Measurements from ENCODE around the gene RNF207.
A peak's percentile ranks its signal among the peaks of the same experiment; 100 is the strongest.

RNF207 gene

GRCh38 chr1:6185635-6186382 is 20.1 kb upstream of the RNF207 start:
- Histone ChIP-seq H3K27ac (ENCODE audit: insufficient read depth in 1 of 2, low read depth in 1 of 2, low read length in 2 of 2, poor library complexity in 1 of 2, severe bottlenecking in 2 of 2) (no peak overlapping the region), H3K4me1 (ENCODE audit: control extremely low read depth in 1 of 4, control insufficient read depth in 4 of 4, insufficient read depth in 4 of 4, low read length in 3 of 4) (peaks cover 0 to 12% (median 8%) of the 10 kb centered on the region in 4 experiments), H3K36me3 (ENCODE audit: control insufficient read depth in 4 of 4, insufficient read depth in 4 of 4, low read length in 3 of 4) (peaks cover 6 to 51% (median 32%) of the 10 kb centered on the region in 4 experiments), H3K9me3 (ENCODE audit: control extremely low read depth in 1 of 5, control insufficient read depth in 4 of 5, insufficient read depth in 2 of 5, low read depth in 1 of 5, low read length in 4 of 5) (no peaks in the 10 kb centered on the region), H3K27me3 (replicated peaks in 2 of 5; ENCODE audit: control insufficient read depth in 4 of 5, insufficient read depth in 5 of 5, low read length in 4 of 5) (peaks cover 5 to 19% (median 6%) of the 10 kb centered on the region in 5 experiments), H3K4me3 (ENCODE audit: control insufficient read depth in 1 of 7, extremely low read depth in 1 of 7, insufficient read depth in 4 of 7, low read depth in 2 of 7, low read length in 6 of 7) (no peak overlapping the region)
- WGBS (ENCODE audit: insufficient coverage) = 65% methylated on average over 7 of the region's 10 CpGs
- ChIA-PET CTCF (interaction anchor here (0.7 to 1.4 kb wide), 13 partner anchors 9 to 100 kb away, joined by 3 to 7 read pairs (median 3); partner anchors contain the start of gene RNF207), POLR2A (no interaction called here)
- DNase-seq = peak; percentile 58 to 71 (median 64)

- POLR2A ChIA-PET = no interaction called here
- H3K36me3 ChIP-seq (ENCODE audit: control insufficient read depth in 4 of 4, insufficient read depth in 4 of 4, low read length in 3 of 4) = peaks cover 6 to 69% (median 48%) of the 10 kb centered on the region in 4 experiments
- CTCF ChIA-PET = interaction anchor here (0.6 to 1.0 kb wide), 4 partner anchors 19 to 131 kb away, joined by 3 read pairs; no protein-coding TSS in a partner anchor
- no peak overlapping the region for H3K4me3 ChIP-seq (ENCODE audit: control insufficient read depth in 1 of 7, extremely low read depth in 1 of 7, insufficient read depth in 4 of 7, low read depth in 2 of 7, low read length in 6 of 7)
- no peak overlapping the region for H3K27ac ChIP-seq (ENCODE audit: insufficient read depth in 1 of 2, low read depth in 1 of 2, low read length in 2 of 2, poor library complexity in 1 of 2, severe bottlenecking in 2 of 2)
- WGBS (ENCODE audit: insufficient coverage) = 96% methylated on average over 5 of the region's 8 CpGs
- no peak for DNase-seq
- H3K27me3 ChIP-seq (replicated peaks in 2 of 5; ENCODE audit: control insufficient read depth in 4 of 5, insufficient read depth in 5 of 5, low read length in 4 of 5) = no peaks in the 10 kb centered on the region
- H3K4me1 ChIP-seq (ENCODE audit: control extremely low read depth in 1 of 4, control insufficient read depth in 4 of 4, insufficient read depth in 4 of 4, low read length in 3 of 4) = peaks cover 0 to 3% (median 1%) of the 10 kb centered on the region in 4 experiments
- H3K9me3 ChIP-seq (ENCODE audit: control extremely low read depth in 1 of 5, control insufficient read depth in 4 of 5, insufficient read depth in 2 of 5, low read depth in 1 of 5, low read length in 4 of 5) = no peaks in the 10 kb centered on the region
Measured at GRCh38 chr1:6188466-6188865, 17.5 kb upstream of the RNF207 start.

- no peak overlapping the region for H3K4me3 ChIP-seq (ENCODE audit: control insufficient read depth in 1 of 7, extremely low read depth in 1 of 7, insufficient read depth in 4 of 7, low read depth in 2 of 7, low read length in 6 of 7)
- H3K27me3 ChIP-seq (replicated peaks in 2 of 5; ENCODE audit: control insufficient read depth in 4 of 5, insufficient read depth in 5 of 5, low read length in 4 of 5) = no peaks in the 10 kb centered on the region
- no peak for DNase-seq
- peaks cover 12 to 79% (median 56%) of the 10 kb centered on the region in 4 experiments for H3K36me3 ChIP-seq (ENCODE audit: control insufficient read depth in 4 of 4, insufficient read depth in 4 of 4, low read length in 3 of 4)
- POLR2A ChIA-PET = no interaction called here
- CTCF ChIA-PET = interaction anchor here (0.8 kb wide), 1 partner anchor 13 kb away, joined by 3 read pairs; no protein-coding TSS in a partner anchor
- WGBS (ENCODE audit: insufficient coverage) = no CpG with 5 or more reads among the region's 1 CpG
- H3K9me3 ChIP-seq (ENCODE audit: control extremely low read depth in 1 of 5, control insufficient read depth in 4 of 5, insufficient read depth in 2 of 5, low read depth in 1 of 5, low read length in 4 of 5) = no peaks in the 10 kb centered on the region
- H3K4me1 ChIP-seq (ENCODE audit: control extremely low read depth in 1 of 4, control insufficient read depth in 4 of 4, insufficient read depth in 4 of 4, low read length in 3 of 4) = peaks cover 0 to 2% (median 0%) of the 10 kb centered on the region in 4 experiments
- no peak overlapping the region for H3K27ac ChIP-seq (ENCODE audit: insufficient read depth in 1 of 2, low read depth in 1 of 2, low read length in 2 of 2, poor library complexity in 1 of 2, severe bottlenecking in 2 of 2)
Measured at GRCh38 chr1:6191968-6192367, 14.0 kb upstream of the RNF207 start.

- ChIA-PET CTCF (interaction anchor here (0.7 to 1.5 kb wide), 4 partner anchors 8 to 21 kb away, joined by 3 to 4 read pairs (median 3); no protein-coding TSS in a partner anchor), POLR2A (no interaction called here)
- H3K4me3 ChIP-seq (ENCODE audit: control insufficient read depth in 1 of 7, extremely low read depth in 1 of 7, insufficient read depth in 4 of 7, low read depth in 2 of 7, low read length in 6 of 7) = peak overlapping the region in 6 of 7 experiments; percentile 84 to 99 (median 93)
- H3K27me3 ChIP-seq (replicated peaks in 2 of 5; ENCODE audit: control insufficient read depth in 4 of 5, insufficient read depth in 5 of 5, low read length in 4 of 5) = no peaks in the 10 kb centered on the region
- H3K4me1 ChIP-seq (ENCODE audit: control extremely low read depth in 1 of 4, control insufficient read depth in 4 of 4, insufficient read depth in 4 of 4, low read length in 3 of 4) = peaks cover 19 to 28% (median 21%) of the 10 kb centered on the region in 4 experiments
- DNase-seq = no peak
- no peaks in the 10 kb centered on the region for H3K9me3 ChIP-seq (ENCODE audit: control extremely low read depth in 1 of 5, control insufficient read depth in 4 of 5, insufficient read depth in 2 of 5, low read depth in 1 of 5, low read length in 4 of 5)
- peaks cover 6 to 35% (median 25%) of the 10 kb centered on the region in 4 experiments for H3K36me3 ChIP-seq (ENCODE audit: control insufficient read depth in 4 of 4, insufficient read depth in 4 of 4, low read length in 3 of 4)
- 85% methylated on average over 4 of the region's 6 CpGs for WGBS (ENCODE audit: insufficient coverage)
- H3K27ac ChIP-seq (ENCODE audit: insufficient read depth in 1 of 2, low read depth in 1 of 2, low read length in 2 of 2, poor library complexity in 1 of 2, severe bottlenecking in 2 of 2) = peak overlapping the region in 1 of 2 experiments; percentile 91
Measured at GRCh38 chr1:6197746-6198427, 8.0 kb upstream of the RNF207 start.

- H3K27me3 ChIP-seq (replicated peaks in 2 of 5; ENCODE audit: control insufficient read depth in 4 of 5, insufficient read depth in 5 of 5, low read length in 4 of 5) = no peaks in the 10 kb centered on the region
- H3K27ac ChIP-seq (ENCODE audit: insufficient read depth in 1 of 2, low read depth in 1 of 2, low read length in 2 of 2, poor library complexity in 1 of 2, severe bottlenecking in 2 of 2) = peak overlapping the region; percentile 74 to 91
- peaks cover 3 to 27% (median 19%) of the 10 kb centered on the region in 4 experiments for H3K36me3 ChIP-seq (ENCODE audit: control insufficient read depth in 4 of 4, insufficient read depth in 4 of 4, low read length in 3 of 4)
- ChIA-PET POLR2A (no interaction called here), CTCF (interaction anchor here (0.7 to 1.5 kb wide), 5 partner anchors 9 to 90 kb away, joined by 3 to 4 read pairs (median 3); no protein-coding TSS in a partner anchor)
- H3K4me1 ChIP-seq (ENCODE audit: control extremely low read depth in 1 of 4, control insufficient read depth in 4 of 4, insufficient read depth in 4 of 4, low read length in 3 of 4) = peaks cover 19 to 28% (median 21%) of the 10 kb centered on the region in 4 experiments
- H3K4me3 ChIP-seq (ENCODE audit: control insufficient read depth in 1 of 7, extremely low read depth in 1 of 7, insufficient read depth in 4 of 7, low read depth in 2 of 7, low read length in 6 of 7) = peak overlapping the region; percentile 83 to 99 (median 93)
- DNase-seq = peak in 2 of 3 donors; percentile 35 to 48
- WGBS (ENCODE audit: insufficient coverage) = 1% methylated on average over 29 of the region's 31 CpGs
- H3K9me3 ChIP-seq (ENCODE audit: control extremely low read depth in 1 of 5, control insufficient read depth in 4 of 5, insufficient read depth in 2 of 5, low read depth in 1 of 5, low read length in 4 of 5) = no peaks in the 10 kb centered on the region
Measured at GRCh38 chr1:6198646-6199297, 7.1 kb upstream of the RNF207 start.

GRCh38 chr1:6199298-6200187 is 6.4 kb upstream of the RNF207 start, which contains the start of gene RPL22:
RPL22 (minus strand) TSS chr1:6199595; CDS start chr1:6199573, 22 bp downstream.
- no peaks in the 10 kb centered on the region for H3K9me3 ChIP-seq (ENCODE audit: control extremely low read depth in 1 of 5, control insufficient read depth in 4 of 5, insufficient read depth in 2 of 5, low read depth in 1 of 5, low read length in 4 of 5)
- 2% methylated on average over 45 of the region's 53 CpGs for WGBS (ENCODE audit: insufficient coverage)
- H3K4me1 ChIP-seq (ENCODE audit: control extremely low read depth in 1 of 4, control insufficient read depth in 4 of 4, insufficient read depth in 4 of 4, low read length in 3 of 4) = peaks cover 19 to 28% (median 21%) of the 10 kb centered on the region in 4 experiments
- peak within 1 kb of the TSS; percentile 83 to 99 (median 93) for H3K4me3 ChIP-seq (ENCODE audit: control insufficient read depth in 1 of 7, extremely low read depth in 1 of 7, insufficient read depth in 4 of 7, low read depth in 2 of 7, low read length in 6 of 7)
- H3K27me3 ChIP-seq (replicated peaks in 2 of 5; ENCODE audit: control insufficient read depth in 4 of 5, insufficient read depth in 5 of 5, low read length in 4 of 5) = peaks cover 0 to 4% (median 0%) of the 10 kb centered on the region in 5 experiments
- peak within 1 kb of the TSS; percentile 74 to 91 for H3K27ac ChIP-seq (ENCODE audit: insufficient read depth in 1 of 2, low read depth in 1 of 2, low read length in 2 of 2, poor library complexity in 1 of 2, severe bottlenecking in 2 of 2)
- peak; percentile 99 to 100 (median 100) for DNase-seq
- H3K36me3 ChIP-seq (ENCODE audit: control insufficient read depth in 4 of 4, insufficient read depth in 4 of 4, low read length in 3 of 4) = peaks cover 0 to 19% (median 15%) of the 10 kb centered on the region in 4 experiments
- ChIA-PET POLR2A (no interaction called here), CTCF (interaction anchor here (1.0 to 1.2 kb wide), 5 partner anchors 13 to 91 kb away, joined by 3 to 5 read pairs (median 3); no protein-coding TSS in a partner anchor)

Measured in common myeloid progenitor, CD34-positive (primary cell).